Stimulated activated CD4-positive, alpha-beta T cell treated with anti-CD3 and anti-CD28 coated beads, TNF-alpha, amount 100 ng/mL, for 4 hours (primary cell): ENCODE results near the gene DISP2.

Source experiments
- DNase-seq, 3 experiments: peaks; one replicate each; pipeline ENCODE4 v3.0.0-alpha.2; 2020; ENCODE audit warnings: low read depth in 3 of 3

Gene DISP2, protein sequence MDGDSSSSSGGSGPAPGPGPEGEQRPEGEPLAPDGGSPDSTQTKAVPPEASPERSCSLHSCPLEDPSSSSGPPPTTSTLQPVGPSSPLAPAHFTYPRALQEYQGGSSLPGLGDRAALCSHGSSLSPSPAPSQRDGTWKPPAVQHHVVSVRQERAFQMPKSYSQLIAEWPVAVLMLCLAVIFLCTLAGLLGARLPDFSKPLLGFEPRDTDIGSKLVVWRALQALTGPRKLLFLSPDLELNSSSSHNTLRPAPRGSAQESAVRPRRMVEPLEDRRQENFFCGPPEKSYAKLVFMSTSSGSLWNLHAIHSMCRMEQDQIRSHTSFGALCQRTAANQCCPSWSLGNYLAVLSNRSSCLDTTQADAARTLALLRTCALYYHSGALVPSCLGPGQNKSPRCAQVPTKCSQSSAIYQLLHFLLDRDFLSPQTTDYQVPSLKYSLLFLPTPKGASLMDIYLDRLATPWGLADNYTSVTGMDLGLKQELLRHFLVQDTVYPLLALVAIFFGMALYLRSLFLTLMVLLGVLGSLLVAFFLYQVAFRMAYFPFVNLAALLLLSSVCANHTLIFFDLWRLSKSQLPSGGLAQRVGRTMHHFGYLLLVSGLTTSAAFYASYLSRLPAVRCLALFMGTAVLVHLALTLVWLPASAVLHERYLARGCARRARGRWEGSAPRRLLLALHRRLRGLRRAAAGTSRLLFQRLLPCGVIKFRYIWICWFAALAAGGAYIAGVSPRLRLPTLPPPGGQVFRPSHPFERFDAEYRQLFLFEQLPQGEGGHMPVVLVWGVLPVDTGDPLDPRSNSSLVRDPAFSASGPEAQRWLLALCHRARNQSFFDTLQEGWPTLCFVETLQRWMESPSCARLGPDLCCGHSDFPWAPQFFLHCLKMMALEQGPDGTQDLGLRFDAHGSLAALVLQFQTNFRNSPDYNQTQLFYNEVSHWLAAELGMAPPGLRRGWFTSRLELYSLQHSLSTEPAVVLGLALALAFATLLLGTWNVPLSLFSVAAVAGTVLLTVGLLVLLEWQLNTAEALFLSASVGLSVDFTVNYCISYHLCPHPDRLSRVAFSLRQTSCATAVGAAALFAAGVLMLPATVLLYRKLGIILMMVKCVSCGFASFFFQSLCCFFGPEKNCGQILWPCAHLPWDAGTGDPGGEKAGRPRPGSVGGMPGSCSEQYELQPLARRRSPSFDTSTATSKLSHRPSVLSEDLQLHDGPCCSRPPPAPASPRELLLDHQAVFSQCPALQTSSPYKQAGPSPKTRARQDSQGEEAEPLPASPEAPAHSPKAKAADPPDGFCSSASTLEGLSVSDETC (N-terminal part only)

DNA sequence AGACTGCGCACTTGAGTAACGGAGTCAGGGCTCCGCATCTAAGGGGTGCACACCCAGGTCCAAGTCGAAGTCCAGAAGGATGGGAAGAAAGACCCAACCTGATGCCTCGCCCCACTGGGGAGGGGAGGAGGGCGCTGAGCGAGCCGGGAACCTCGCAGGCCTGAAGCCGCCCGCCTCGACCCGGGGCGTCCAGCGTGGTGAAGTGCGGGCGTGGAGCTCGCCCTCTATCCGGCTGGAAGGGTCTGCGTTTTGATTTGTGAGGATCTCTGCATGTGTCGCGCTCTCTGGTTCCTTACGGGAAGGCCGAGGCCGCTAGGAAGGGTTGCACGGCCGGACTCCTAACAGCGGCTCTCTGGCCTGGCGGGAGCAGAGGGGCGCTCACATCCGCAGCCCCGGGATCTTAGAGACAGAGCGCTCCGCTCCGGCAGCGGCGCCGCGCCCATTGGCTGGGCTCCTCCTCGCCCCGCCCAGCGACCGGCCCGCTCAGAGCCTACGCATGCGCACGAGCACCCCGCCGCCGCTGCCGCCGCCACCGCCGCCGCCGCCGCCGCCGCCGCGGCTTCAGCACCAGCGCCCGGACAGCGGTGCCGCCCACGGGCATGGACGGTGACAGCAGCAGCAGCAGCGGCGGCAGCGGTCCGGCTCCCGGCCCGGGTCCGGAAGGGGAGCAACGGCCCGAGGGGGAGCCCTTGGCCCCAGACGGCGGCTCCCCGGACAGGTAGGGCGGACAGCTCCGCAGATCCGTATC, at the start of gene DISP2:
DISP2 (plus strand) TSS at position 497 of the 748 bp plus-strand sequence; CDS start at position 600, 103 bp downstream.
- DNase-seq = peak; percentile 79 to 83 (median 81)

DNA sequence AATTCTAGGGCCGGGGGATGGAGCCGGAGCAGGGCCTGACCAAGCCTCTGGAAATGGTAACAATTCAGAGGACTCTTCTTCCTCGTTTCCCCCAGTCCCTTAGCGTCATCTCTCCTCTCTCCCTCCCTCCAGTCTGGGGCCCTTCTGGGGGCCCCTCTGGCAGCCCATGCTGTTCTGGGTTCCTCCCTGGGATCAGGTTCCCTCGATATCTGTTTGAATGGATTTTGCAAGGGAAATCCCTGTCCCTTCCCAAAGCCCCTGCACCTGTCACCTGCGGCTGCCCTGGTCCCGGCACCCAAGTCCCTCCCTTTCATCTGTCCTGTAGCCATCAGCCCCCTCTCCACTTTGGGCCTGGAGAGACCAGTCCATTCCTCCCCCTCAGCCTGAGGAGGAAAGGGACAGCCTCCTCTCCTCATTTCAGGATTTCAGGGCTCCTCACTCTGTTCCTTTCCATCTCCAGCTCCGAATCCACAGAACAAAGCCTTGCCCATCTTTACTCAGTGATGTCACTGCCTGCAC, 48.6 kb upstream of the DISP2 start:
- no peak for DNase-seq

DNA sequence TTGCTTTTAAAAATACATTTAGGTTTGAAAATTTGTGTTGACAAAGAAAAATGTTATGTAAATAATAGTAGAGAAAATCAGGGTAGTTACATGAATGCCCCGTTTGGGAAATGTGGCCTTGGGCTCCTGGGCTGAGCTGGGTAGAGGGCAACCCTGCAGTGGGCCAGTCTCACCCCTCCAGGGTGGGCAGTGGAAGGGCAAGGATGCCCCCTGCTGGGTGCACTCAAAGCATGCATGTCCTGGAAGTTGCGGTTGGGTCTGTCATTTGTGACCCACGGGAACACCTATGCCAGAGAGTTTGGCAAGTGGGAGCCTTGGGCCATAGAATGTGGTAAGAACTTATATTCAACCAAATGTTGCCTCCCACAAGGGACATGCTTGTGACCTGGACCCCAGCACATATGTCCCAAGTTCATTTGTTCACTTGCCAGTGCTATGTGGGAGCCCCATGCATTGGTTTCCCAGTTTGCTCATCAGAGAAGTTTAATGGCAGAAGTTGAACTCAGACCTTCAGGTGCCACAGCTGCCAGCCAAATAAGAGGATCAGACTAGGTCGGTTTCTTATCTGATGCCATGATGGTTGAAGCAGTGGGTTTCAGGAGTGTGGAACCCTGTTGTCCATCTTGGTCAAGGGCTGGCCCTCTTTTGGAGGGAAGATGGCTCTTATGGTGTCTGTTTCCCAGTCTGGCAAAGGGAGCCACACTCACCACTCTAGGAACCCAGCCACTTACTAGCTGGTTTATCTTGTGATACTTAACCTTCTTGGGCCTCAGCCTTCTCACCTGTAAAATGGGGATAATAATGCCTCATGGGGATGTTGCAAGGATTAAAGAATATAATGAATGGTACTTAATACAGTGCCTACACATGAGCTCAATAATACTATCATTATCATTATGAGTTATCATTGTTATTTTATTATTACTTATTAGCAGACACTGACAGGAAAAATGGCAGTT, 47.7 kb upstream of the DISP2 start:
- peak in 1 of 3 experiments; percentile 32 for DNase-seq

DNA sequence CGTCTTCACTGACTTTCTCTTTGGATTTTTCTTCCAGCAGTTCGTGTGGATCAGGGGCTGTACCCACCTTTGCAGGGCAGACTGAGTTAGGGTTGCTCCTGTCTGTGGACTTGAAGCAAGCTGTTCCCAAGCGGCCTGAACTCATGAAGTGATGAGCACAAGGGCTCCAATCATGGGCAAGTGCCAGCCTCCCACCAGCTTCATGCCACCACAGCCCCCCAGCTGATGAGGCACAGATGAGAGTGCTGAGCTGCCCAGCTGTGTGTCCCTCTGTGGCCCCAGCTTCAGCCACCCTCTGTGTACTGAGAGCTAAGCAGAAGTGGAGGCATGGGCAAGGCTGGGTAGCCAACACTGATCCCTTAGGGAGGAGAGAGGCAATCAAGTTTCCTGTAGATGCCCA, 47.0 kb upstream of the DISP2 start:
- DNase-seq = no peak

DNA sequence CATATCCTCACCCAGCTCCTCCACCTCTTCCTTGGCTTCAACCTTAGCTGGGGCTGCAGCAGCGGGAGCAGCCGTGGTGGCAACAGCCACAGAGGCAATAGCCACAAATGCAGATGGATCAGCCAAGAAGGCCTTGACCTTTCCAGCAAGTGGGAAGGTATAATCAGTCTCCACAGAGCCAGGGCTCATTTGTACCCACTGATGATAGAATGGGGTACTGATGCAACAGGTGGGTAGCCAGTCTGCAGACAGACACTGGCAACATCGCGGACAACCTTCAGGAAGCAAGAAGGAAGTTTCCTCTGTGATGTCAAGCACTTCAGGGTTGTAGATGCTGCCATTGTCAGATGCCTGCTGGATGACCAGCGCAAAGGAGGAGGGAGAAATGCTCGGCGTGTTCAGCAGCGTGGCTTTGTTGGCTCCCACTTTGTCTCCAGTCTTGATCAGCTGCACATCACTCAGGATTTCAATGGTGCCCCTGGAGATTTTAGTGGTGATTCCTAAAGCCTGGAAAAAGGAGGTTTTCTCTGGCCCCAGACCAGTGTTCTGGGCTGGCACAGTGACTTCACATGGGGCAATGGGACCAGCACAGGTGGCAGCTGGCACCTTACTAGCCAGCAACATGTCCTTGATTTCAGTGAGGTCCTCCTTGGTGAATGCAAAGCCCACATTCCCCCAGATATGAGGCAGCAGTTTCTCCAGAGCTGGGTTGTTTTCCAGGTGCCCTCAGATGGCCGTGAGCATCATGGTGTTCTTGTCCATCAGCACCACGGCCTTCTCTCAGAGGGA, 45.5 kb upstream of the DISP2 start:
- DNase-seq = no peak

DNA sequence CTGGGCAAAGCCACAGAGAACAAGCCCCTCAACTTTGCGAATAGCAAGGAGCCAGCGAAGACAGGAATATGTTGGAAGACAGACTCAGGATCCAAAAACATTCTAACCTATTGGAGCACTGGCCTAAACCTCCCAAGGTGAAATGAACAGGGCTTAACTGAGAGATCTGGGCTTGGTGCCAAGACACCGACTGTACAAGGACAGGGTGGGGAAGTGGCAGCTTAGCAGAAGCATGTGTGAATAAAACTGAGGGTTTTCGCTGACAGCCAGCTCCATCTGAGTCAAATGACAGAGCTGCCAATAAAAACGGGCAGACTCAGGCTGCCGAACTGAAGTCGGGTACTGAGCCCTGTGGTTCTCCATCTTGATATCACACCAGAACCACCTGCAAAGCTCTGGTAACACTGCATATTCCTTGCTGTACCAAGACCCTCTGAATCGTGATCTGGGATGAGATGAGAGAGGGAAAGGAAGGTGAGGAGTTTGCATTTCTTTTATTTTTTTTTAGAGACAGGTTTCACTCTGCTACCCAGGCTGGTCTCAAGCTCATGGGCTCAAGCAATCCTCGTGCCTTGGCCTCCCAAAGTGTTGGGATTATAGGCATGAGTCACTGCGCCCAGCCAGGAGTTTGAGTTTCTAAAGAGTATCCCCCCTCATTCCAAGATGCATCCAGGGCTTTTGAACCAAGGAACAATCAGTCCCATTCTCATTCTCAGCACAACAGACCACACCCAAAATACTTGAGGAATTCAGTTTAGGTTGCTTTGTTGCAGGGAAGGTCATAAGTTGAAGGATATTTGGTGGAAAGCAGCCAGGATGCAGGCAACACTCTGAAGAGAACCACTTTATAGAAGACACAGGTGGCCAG, 44.3 kb upstream of the DISP2 start:
- DNase-seq = no peak

DNA sequence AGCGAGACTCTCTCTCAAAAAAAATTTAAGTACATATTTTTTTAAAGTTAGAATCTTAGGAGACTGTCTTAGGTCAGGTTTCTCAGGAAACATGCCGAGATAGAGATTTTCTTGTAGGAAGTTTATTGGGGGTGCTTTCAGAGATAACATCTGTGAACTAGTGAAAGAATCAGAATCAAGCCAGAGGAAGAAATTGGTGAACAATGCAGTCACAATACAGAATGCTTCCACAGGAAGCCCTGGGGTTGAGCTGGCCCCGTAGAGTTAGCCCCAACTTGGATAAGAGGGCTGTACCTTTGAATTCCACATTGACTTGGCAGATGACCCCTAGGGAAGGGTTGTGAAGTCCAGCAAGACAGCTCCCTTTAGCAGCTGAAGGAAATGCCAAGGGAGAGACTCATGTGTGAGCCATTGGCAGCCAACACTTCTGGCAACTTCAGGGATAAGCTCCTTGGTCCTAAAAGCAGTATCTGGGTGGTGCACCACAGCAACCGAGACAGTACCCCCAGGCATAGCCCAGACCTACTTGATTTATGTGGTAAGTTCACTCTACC, 43.2 kb upstream of the DISP2 start:
- no peak for DNase-seq

DNA sequence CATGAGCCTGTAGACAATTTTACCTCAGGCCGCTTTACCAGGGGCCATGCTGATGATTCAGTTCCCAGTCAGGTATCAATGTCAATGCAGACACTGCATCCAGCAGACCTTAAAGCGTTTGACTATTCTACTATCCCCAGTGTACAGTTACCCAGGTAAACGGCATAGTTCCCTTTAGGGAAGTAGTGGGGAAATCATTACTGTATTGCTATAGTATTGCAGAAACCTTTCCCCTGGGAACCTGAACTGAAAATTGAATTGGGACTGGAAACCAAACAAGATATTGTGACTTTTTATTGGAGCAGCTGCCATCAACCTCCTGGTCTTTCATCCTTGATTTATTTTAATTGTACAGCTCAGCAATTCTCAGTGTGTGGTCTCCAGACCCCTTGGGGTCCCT, 41.1 kb upstream of the DISP2 start:
- DNase-seq = no peak

DNA sequence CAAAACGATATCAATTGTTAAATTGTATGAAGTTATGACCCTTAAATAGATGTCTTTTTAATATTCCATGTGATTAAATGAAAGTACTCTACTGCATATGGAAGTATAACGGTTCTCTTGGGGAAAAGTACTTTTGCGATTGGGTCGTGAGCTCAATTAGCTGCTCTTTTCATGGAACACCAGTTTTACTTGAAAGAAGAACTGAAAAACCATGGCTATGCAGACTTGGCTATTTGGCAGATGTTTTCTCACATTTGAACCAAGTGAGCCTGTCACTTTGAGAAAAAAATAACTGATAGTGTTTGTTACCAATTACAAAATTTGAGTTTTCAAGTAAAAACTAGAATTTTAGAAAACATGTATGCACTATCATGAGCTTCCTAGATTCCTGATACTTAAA, 40.4 kb upstream of the DISP2 start:
- no peak for DNase-seq

DNA sequence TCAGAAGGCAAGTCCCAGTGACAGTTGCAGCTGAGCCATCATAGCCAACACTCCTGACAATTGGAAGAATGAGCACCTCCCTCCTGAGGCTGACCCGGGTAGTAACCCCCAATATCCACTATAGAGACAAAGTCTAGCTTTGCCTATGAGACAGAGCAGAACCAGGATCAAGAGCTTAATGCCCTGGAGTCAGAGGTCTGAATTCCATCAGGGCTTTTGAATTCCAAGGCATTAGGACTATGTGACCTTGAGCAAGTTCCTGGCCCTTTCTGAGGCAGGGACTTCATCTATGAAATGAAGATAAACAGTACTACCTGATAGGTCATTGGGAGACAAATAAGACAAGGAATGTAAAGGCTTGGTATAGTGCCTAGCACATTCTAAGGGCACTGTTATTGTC, 37.6 kb upstream of the DISP2 start:
- DNase-seq = no peak

DNA sequence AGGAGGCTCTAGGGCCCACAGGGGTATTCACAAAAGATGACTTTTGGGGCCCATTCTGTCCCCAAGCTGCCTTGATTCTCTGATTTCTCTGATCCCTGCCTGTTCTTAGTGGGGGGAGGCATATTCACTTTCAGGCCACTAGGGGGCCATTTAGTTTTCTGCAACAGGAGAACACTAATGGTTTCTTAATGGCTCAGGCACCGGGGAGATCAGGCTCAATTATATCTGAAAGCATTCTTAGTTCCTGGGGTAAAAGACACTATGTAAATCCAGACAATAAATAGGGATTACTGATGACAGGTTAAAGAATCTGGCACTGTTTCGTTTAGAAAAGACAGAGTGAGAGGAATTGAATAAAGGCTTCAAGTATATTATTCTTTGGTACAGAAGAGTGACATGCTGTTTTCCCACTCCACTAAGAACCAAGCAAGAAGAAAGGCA, 37.1 kb upstream of the DISP2 start:
- peak in 1 of 3 experiments; percentile 34 for DNase-seq

DNA sequence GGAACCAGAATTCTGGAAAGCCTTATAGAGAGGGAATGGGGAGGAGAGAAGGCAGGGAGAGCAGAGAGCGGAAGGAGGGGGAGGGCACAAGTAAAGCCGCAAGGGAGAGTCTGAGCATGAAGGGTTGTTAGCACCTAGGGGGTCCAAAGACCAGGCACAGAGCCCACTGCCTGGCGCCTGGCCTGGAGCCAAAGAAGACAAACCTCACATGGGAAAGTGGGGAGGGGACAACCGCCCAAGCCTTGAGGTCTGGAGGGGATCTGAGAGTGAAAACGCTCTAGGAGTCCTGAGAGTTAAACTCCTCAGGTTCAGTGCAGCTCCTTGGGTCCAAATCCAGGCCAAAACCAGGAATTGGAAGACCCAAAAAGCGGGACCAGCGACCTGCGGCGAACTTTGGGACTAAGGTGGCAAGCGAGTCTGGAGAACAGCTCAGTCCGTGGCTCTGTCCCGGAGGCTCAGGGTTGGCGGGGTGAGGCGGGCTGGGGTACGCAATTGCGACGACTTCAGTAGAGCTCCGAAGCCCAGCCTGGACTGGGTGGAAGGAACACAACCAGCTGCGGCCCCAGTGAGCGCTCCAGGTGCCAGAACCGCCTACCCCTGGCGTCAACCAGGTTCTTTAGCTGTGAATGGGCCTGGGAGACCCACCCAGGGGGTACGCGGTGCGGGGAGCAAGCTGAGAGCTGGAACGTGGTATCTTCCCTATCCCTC, 35.3 kb upstream of the DISP2 start:
- DNase-seq = no peak

DNA sequence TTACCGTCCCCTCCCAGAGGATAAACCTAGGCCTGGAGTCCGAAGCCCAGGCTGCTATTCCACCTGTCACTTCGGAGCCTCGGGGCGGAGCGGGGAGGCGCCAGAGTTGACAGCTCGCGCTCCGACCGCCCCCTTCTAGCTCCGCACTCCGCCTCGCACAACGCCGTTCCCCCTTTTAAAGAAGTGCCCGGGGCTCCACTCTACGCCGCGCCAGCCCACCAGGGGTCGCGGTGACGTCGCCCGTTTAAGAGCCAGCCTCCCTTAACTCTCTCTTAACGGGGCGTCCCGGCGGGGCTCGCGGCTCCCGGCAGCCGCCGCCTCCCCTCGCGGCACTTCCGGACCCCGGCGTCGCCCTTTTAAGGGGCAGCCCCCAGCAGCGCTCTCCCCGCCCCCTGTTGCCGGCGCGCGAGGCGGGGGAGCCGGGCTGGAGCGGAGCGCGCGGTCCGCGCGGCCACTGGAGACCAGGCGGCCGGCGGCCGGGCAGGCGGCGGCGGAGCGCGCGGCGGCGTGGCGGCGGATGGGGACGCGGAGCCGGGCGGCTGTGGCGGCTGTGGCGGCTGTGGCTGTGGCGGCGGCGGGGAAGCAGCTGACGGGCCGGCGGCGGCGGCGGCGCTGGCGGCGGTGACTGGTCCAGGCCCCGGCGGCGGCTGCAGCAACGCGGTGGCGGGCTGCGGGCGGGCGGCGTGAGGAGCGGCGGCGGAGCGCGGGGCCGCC, 34.6 kb upstream of the DISP2 start, which contains the start of gene INAFM2:
INAFM2 (plus strand) TSS at position 454 of the 714 bp plus-strand sequence. CDS start 364 bp downstream, outside the sequence.
- DNase-seq = peak; percentile 80 to 83 (median 83)

DNA sequence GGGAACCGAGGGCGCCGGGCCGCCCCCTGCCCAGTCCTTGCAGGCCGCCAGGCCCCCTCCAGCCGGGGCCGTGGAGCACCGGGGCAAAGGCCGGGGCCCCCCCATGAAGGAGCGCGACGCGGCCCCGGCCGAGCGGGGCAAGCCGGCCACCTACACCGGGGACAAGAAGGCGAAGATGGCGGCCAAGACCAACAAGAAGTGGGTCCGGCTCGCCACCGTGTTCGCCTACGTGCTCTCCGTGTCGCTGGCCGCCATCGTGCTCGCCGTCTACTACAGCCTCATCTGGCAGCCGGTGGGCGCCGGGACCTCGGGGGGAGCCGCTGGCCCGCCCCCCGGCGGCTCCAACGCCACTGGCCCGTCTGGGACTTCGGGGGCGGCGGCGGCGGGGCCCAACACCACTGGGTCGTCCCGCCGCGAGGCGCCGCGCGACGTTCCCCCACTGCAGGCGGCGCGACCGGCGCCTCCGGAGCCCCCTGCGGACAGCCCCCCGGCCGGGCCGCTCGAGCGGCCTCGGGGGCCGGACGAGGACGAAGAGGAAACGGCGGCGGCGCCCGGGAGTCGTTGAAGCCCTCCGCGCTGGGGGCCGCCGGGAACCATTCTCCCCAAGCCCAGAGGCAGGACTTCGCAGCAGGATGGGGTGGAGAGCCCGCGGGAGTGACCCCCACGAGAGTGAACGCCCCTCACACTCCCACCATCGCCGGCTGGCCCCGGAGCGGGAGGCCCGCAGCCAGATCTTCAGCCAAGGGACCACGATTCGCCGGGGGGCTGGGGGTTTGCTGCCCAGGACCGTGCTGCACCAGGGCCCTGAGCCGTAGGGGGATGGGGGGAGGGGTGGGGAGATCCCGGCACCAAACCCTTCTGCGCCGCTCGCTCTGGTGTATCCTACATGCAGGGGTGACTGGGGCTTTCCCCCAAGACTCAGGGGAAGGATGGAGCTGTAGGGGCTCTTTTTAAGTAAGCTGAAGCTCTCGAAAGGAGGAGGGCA, 33.8 kb upstream of the DISP2 start:
- DNase-seq = no peak

DNA sequence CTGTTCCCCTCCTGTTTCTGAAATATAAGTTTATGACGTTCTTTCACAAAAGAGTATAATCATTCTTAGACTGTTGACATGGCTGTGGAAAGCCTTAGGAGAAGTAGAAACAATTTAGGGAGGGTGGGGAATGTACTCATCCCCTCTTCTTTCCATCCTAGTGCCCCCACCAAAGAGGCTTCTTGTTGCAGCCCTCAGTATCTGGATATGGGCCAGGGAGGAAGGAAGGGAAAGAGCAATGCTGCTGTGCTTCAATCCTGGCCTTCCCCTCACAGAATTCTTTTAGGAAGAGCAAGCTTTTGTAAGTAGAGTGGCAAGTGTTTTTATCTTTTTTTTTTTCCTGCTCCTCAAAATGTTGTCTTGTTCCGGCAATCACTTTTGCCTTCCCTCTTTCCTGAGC, 32.8 kb upstream of the DISP2 start:
- no peak for DNase-seq
